ENCODE measurements around the gene MRPL18. TPM values are rescaled to one million over a fixed set of nuclear protein-coding genes. Genes with fewer than 3 reads are reported as not detected.

The MRPL18 gene
- total and polyA plus RNA-seq, 2 of the 4 experiments (the other 2 are of a cell fraction): 53.4 to 56.8 TPM

DNA sequence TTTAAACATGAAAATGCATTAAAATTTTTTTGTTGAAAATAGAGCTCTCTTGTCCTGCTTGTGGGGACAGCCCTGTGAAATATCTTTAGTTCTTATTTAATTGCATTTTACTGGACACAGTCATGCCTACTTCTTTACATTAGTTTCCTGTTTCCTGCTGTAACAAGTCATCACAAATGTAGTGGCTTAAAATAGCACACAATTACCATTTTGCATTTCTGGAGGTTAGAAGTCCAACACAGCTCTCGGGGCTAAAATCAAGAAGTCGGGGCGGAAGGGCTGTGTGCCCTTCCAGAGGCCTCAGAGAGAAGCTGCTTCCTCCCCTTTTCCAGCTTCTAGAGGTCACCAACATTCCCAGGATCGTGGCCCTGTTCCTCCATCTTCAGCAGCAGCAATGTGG lies 39.3 kb downstream of the MRPL18 start:
- Histone ChIP-seq H2AK5ac (ENCODE audit: low read depth, low read length) (no peak overlapping the region), H3K4me2 (ENCODE audit: low read depth, low read length) (no peak overlapping the region), H4K20me1 (ENCODE audit: insufficient read depth, low read length) (no peaks in the 10 kb centered on the region), H3K9me3 (ENCODE audit: control insufficient read depth, insufficient read depth, low read length) (no peaks in the 10 kb centered on the region), H3K36me3 (ENCODE audit: control insufficient read depth, insufficient read depth, low read length) (no peaks in the 10 kb centered on the region), H2BK20ac (ENCODE audit: low read depth, low read length) (peak overlapping the region; percentile 45; the same call in 1 of the 2 replicates), H3K18ac (ENCODE audit: low read depth, low read length) (peak overlapping the region; percentile 35; the same call in 1 of the 2 replicates), H3K4ac (ENCODE audit: low read depth, low read length) (peak overlapping the region; percentile 52; the same call in 1 of the 2 replicates), H3K23ac (ENCODE audit: low read depth, low read length) (no peak overlapping the region), H2AK9ac (replicated peaks; ENCODE audit: low read depth, low read length, poor library complexity) (no peak overlapping the region), H2BK5ac (ENCODE audit: low read depth, low read length, poor library complexity, severe bottlenecking) (no peak overlapping the region), H3K14ac (replicated peaks; ENCODE audit: low read depth, low read length) (peak overlapping the region; percentile 37; the same call in 1 of the 2 replicates), H3K4me1 (ENCODE audit: control insufficient read depth, insufficient read depth, low read length) (peaks cover 4% of the 10 kb centered on the region; the same call in 1 of the 2 replicates), H2BK120ac (ENCODE audit: low read depth, low read length) (peak overlapping the region; percentile 40; the same call in 1 of the 2 replicates), H4K8ac (ENCODE audit: low read depth in 2 of 2, low read length in 2 of 2) (peak overlapping the region in 1 of 2 experiments; percentile 38; a peak in 1 of 4 replicates), H3K27ac (ENCODE audit: insufficient read depth, low read length) (no peak overlapping the region), H2AFZ (replicated peaks; ENCODE audit: low read length, poor library complexity) (peak overlapping the region; percentile 71), H3K9ac (ENCODE audit: low read depth, low read length) (no peak overlapping the region), H3K9me1 (ENCODE audit: insufficient read depth, low read length) (peaks cover 3% of the 10 kb centered on the region; the same call in 1 of the 2 replicates), H2BK15ac (ENCODE audit: low read depth, low read length) (no peak overlapping the region; the same call in 2 of the 3 replicates), H3K56ac (ENCODE audit: extremely low read depth, insufficient read depth, low read length) (no peak overlapping the region), H3K27me3 (ENCODE audit: control insufficient read depth, insufficient read depth, low read length) (no peaks in the 10 kb centered on the region), H3K4me3 (ENCODE audit: insufficient read depth, low read depth, low read length) (no peak overlapping the region), H3K79me1 (ENCODE audit: low read depth in 1 of 2, low read length in 2 of 2) (no peaks in the 10 kb centered on the region), H4K5ac (ENCODE audit: low read depth, low read length) (peak overlapping the region; percentile 42; the same call in 1 of the 2 replicates), H4K91ac (ENCODE audit: insufficient read depth, low read depth, low read length) (no peak overlapping the region)
- intact Hi-C loops (cut with micrococcal nuclease) (no loop called here), dilution Hi-C loops (cut with HindIII; ENCODE audit: low sequenced_read_pairs, unreplicated experiment) (no loop called here), in situ Hi-C loops (cut with MboI; ENCODE audit: low sequenced_read_pairs) (no loop called here)
- POLR2A ChIA-PET (ENCODE audit: unreplicated experiment): no interaction called here
- 77% methylated on average over 4 of the region's 4 CpGs; no CpG with 5 or more reads in 1 of the 2 experiments for WGBS, 2 experiments (ENCODE audit: extremely low coverage in 2 of 2, insufficient read length in 1 of 2)
- DNase-seq: peak; percentile 21
- no TSS peak for BruUV-seq (replicated peaks)
- CTCF ChIA-PET: interaction anchor here (0.6 to 1.3 kb wide), 3 partner anchors 8 to 22 kb away, joined by 3 read pairs; no protein-coding TSS in a partner anchor
- TF ChIP-seq, protein P1, sequence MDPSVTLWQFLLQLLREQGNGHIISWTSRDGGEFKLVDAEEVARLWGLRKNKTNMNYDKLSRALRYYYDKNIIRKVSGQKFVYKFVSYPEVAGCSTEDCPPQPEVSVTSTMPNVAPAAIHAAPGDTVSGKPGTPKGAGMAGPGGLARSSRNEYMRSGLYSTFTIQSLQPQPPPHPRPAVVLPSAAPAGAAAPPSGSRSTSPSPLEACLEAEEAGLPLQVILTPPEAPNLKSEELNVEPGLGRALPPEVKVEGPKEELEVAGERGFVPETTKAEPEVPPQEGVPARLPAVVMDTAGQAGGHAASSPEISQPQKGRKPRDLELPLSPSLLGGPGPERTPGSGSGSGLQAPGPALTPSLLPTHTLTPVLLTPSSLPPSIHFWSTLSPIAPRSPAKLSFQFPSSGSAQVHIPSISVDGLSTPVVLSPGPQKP (IDR thresholded peaks at IDR 0.05; ENCODE audit: borderline replicate concordance, low read depth, low read length): no peak
- TF ChIP-seq MAFK (IDR thresholded peaks at IDR 0.05; ENCODE audit: low read depth, low read length): no peak
- TF ChIP-seq, protein P2, sequence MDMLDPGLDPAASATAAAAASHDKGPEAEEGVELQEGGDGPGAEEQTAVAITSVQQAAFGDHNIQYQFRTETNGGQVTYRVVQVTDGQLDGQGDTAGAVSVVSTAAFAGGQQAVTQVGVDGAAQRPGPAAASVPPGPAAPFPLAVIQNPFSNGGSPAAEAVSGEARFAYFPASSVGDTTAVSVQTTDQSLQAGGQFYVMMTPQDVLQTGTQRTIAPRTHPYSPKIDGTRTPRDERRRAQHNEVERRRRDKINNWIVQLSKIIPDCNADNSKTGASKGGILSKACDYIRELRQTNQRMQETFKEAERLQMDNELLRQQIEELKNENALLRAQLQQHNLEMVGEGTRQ (IDR thresholded peaks at IDR 0.05; ENCODE audit: low read depth, low read length): no peak
- no peak for TF ChIP-seq RCOR1 (IDR thresholded peaks at IDR 0.05; ENCODE audit: insufficient replicate concordance, low read length)
- TF ChIP-seq, protein P3, sequence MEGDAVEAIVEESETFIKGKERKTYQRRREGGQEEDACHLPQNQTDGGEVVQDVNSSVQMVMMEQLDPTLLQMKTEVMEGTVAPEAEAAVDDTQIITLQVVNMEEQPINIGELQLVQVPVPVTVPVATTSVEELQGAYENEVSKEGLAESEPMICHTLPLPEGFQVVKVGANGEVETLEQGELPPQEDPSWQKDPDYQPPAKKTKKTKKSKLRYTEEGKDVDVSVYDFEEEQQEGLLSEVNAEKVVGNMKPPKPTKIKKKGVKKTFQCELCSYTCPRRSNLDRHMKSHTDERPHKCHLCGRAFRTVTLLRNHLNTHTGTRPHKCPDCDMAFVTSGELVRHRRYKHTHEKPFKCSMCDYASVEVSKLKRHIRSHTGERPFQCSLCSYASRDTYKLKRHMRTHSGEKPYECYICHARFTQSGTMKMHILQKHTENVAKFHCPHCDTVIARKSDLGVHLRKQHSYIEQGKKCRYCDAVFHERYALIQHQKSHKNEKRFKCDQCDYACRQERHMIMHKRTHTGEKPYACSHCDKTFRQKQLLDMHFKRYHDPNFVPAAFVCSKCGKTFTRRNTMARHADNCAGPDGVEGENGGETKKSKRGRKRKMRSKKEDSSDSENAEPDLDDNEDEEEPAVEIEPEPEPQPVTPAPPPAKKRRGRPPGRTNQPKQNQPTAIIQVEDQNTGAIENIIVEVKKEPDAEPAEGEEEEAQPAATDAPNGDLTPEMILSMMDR (conservative IDR thresholded peaks at IDR 0.05; ENCODE audit: low read depth, low read length): no peak
- no peak for TF ChIP-seq SMC3 (IDR thresholded peaks at IDR 0.05; ENCODE audit: low read depth, low read length)
- TF ChIP-seq MXI1 (IDR thresholded peaks at IDR 0.05; ENCODE audit: borderline replicate concordance, low read depth, low read length): no peak
- no peak for TF ChIP-seq FOS (IDR thresholded peaks at IDR 0.05; ENCODE audit: low read depth, low read length)
- TF ChIP-seq MAZ (IDR thresholded peaks at IDR 0.05; ENCODE audit: borderline replicate concordance, low read depth, low read length): no peak
- TF ChIP-seq RFX5 (IDR thresholded peaks at IDR 0.05; ENCODE audit: low read depth, low read length): no peak
- TF ChIP-seq RAD21 (IDR thresholded peaks at IDR 0.05; ENCODE audit: low read length): no peak
- TF ChIP-seq BHLHE40 (IDR thresholded peaks at IDR 0.05; ENCODE audit: low read depth, low read length): no peak
- no peak for TF ChIP-seq POLR2A (IDR thresholded peaks at IDR 0.05; ENCODE audit: low read depth, low read length)
- TF ChIP-seq NFE2L2 (IDR thresholded peaks at IDR 0.05; ENCODE audit: low read depth, low read length): no peak
- TF ChIP-seq CHD1 (IDR thresholded peaks at IDR 0.05; ENCODE audit: low read depth, low read length): no peak
- TF ChIP-seq CEBPB (IDR thresholded peaks at IDR 0.05; ENCODE audit: low read depth, low read length): no peak
- ATAC-seq (ENCODE audit: low read depth): no peak
